ENCODE results near the gene CDCA8.

- TF ChIP-seq CTCF (IDR thresholded peaks at IDR 0.05; ENCODE audit: low read length) (no peak), EZH2 (IDR thresholded peaks at IDR 0.05; ENCODE audit: borderline replicate concordance, low read length) (no peak)
Measured at GRCh38 chr1:37730376-37730775, 38.1 kb downstream of the CDCA8 start.

Data from OCI-LY1 (cell line).